Thoracic aorta (tissue), 2 donors: Measurements from ENCODE around the gene SCRN3. TPM values are rescaled to one million over a fixed set of nuclear protein-coding genes. Genes with fewer than 3 reads are reported as not detected.
"Not testable (repeated sequence)": the region's sequence is repeated elsewhere in the genome, so short reads cannot be mapped to it uniquely, and the experiment has no call there.

ENCODE experiments used
- ATAC-seq: fragments of 150-250 bp; one replicate; pipeline ENCODE4 v1.8.0; 2017; ENCODE audit warnings: low read depth; ENCODE audit not compliant: insufficient number of reproducible peaks, low FRiP score
- DNase-seq: peaks from one replicate; pipeline ENCODE4 v3.0.0-alpha.2; 2020; ENCODE audit warnings: low spot score
- H3K27ac ChIP-seq, 2 donors: fragments of 200-600 bp; sonication (generic); 1 replicate in 1 of 2; 2 replicates in 1 of 2; pipeline ENCODE4 v1.5.1; 2016; ENCODE audit warnings: mild to moderate bottlenecking in 2 of 2, moderate library complexity in 2 of 2
- H3K27me3 ChIP-seq: fragments of 200-600 bp; sonication (generic); replicated peaks from 2 replicates; pipeline ENCODE4 v1.6.0; 2016; ENCODE audit warnings: mild to moderate bottlenecking; ENCODE audit not compliant: insufficient read depth
- H3K36me3 ChIP-seq: fragments of 200-600 bp; sonication (generic); one replicate; pipeline ENCODE4 v1.5.1; 2016
- H3K4me1 ChIP-seq, 2 donors: fragments of 200-600 bp; sonication (generic); 1 replicate in 1 of 2; 2 replicates in 1 of 2; pipeline versions ENCODE4 v1.5.1 to v1.6.0; 2016; ENCODE audit warnings: low read depth in 2 of 2, mild to moderate bottlenecking in 1 of 2; ENCODE audit not compliant: control insufficient read depth in 1 of 2
- H3K4me3 ChIP-seq: fragments of 200-600 bp; sonication (generic); 2 replicates; pipeline ENCODE4 v1.5.1; 2016; ENCODE audit warnings: mild to moderate bottlenecking
- H3K9me3 ChIP-seq: fragments of 200-600 bp; sonication (generic); 2 replicates; pipeline ENCODE4 v1.5.1; 2016
- total RNA-seq, 2 donors: library from RNA; depleted of rRNA; stranded (reverse); fragments of >200 nt; gene quantifications; one replicate each; pipeline versions ENCODE4 v1.1.0 to v1.2.3, GENCODE V29; 2016
- TF ChIP-seq, protein P1 (sequence below): fragments of 200-600 bp; sonication (generic); IDR thresholded peaks from one replicate; pipeline ENCODE4 v1.5.1; 2019; ENCODE audit warnings: antibody characterized with exemption

Gene SCRN3
- total RNA-seq, 2 donors from 2014 or later, result 10.6 to 25.0 TPM

DNA sequence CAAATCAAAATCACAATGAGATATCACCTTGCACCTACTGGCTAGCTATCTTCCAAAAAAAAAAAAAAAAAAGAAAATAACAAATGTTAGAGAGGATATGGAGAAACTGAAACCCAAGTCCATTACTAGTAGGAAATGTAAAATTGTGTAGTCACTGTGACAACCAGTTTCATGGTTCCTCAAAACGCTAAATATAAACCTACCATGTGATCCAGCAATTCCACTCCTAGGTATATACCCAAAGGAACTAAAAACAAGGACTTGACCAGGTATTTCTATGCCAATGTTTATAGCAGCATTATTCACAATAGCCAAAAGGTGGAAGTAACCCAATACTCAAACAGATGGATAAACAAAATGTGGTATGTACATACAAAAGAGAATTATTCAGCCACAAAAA, 11.7 kb upstream of the SCRN3 start:
- no peaks in the 10 kb centered on the region for H3K4me1 ChIP-seq
- peaks cover 25% of the 10 kb centered on the region for H3K36me3 ChIP-seq
- H3K27ac ChIP-seq, result no peak overlapping the region
- ATAC-seq (no peak), DNase-seq (no peak)
- H3K9me3 ChIP-seq, result no peaks in the 10 kb centered on the region
- no peaks in the 10 kb centered on the region for H3K27me3 ChIP-seq
- TF ChIP-seq, protein P1, sequence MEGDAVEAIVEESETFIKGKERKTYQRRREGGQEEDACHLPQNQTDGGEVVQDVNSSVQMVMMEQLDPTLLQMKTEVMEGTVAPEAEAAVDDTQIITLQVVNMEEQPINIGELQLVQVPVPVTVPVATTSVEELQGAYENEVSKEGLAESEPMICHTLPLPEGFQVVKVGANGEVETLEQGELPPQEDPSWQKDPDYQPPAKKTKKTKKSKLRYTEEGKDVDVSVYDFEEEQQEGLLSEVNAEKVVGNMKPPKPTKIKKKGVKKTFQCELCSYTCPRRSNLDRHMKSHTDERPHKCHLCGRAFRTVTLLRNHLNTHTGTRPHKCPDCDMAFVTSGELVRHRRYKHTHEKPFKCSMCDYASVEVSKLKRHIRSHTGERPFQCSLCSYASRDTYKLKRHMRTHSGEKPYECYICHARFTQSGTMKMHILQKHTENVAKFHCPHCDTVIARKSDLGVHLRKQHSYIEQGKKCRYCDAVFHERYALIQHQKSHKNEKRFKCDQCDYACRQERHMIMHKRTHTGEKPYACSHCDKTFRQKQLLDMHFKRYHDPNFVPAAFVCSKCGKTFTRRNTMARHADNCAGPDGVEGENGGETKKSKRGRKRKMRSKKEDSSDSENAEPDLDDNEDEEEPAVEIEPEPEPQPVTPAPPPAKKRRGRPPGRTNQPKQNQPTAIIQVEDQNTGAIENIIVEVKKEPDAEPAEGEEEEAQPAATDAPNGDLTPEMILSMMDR, result no peak
- H3K4me3 ChIP-seq, result no peak overlapping the region

DNA sequence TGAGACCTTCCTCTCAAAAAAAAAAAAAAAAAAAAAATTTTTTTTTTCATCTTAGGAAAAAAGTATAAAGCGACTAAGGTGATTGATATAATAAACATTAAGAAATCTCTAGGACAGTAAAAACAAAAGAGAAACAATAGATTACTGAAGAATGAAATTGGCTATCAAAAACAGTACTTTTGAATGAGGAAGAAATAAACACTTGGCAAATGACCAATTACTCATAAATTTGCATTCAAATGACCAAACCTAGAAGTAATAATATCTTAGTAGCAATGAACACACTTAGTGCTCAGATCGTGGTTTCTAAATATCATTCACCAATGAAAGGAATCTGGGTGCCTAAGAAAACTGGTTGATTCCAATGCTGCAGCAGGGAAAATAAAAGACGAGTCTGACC, 10.3 kb upstream of the SCRN3 start:
- DNase-seq, result no peak
- Histone ChIP-seq H3K36me3 (peaks cover 15% of the 10 kb centered on the region), H3K9me3 (no peaks in the 10 kb centered on the region), H3K27ac (no peak overlapping the region), H3K4me1 (no peaks in the 10 kb centered on the region), H3K4me3 (no peak overlapping the region), H3K27me3 (no peaks in the 10 kb centered on the region)
- no peak for ATAC-seq
- TF ChIP-seq, protein P1, result no peak

DNA sequence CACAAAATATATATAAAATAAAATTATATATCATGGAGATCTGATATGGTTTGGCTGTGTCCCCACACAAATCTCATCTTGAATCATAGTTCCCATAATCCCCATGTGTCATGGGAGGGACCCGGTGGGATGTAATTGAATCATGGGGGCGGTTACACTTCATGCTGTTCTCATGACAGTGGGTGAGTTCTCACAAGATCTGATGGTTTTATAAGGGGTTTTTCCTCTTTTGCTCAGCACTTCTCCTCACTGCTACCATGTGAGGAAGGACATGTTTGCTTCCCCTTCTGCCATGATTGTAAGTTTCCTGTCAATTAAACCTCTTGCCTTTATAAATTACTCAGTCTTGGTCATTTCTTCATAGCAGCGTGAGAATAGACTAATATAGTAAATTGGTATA, 6.8 kb upstream of the SCRN3 start:
- Histone ChIP-seq H3K36me3 (peaks cover 11% of the 10 kb centered on the region), H3K4me1 (peaks cover 7 to 14% of the 10 kb centered on the region in 2 donors)
- not testable (repeated sequence) for DNase-seq, ATAC-seq, H3K27me3 ChIP-seq, H3K9me3 ChIP-seq, H3K4me3 ChIP-seq, H3K27ac ChIP-seq

DNA sequence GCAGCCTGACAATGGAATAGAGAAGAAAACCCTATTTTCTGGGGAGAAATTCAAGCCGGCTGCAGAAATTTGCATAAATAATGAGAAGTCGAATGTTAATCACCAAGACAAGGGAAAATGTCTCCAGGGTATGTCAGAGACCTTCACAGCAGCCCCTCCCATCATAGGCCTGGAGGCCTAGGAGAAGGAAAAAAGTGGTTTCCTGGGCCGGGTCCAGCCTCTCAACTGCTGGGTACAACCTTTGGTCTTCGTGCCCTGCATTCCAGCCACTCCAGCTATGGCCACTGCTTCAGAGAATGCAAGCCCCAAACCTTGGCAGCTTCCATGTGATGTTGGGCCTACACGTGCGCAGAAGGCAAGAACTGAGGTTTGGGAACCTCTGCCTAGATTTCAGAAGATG, 6.0 kb upstream of the SCRN3 start:
- H3K9me3 ChIP-seq, result no peaks in the 10 kb centered on the region
- peaks cover 15 to 23% of the 10 kb centered on the region in 2 donors for H3K4me1 ChIP-seq
- TF ChIP-seq, protein P1, result no peak
- no peak for DNase-seq
- H3K27ac ChIP-seq, result no peak overlapping the region
- no peak overlapping the region for H3K4me3 ChIP-seq
- no peaks in the 10 kb centered on the region for H3K27me3 ChIP-seq
- H3K36me3 ChIP-seq, result peaks cover 8% of the 10 kb centered on the region
- ATAC-seq, result no peak

DNA sequence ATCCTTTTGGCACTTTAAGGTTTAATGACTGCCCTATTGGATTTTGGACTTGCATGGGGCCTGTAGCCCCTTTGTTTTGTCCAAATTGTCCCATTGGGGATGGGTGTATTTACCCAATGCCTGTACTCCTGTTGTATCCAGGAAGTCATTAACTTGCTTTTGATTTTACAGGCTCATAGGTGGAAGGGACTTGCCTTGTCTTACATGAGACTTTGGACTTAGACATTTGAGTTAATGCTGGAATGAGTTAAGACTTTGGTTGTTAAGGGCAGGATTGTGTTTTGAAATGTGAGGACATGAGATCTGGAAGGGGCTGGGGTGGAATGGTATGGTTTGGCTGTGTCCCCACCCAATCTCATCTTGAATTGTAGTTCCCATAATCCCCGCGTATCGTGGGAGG, 5.2 kb upstream of the SCRN3 start:
- not testable (repeated sequence) for H3K9me3 ChIP-seq, H3K27me3 ChIP-seq, ATAC-seq, H3K4me3 ChIP-seq, H3K36me3 ChIP-seq, DNase-seq, H3K27ac ChIP-seq
- peaks cover 16 to 26% of the 10 kb centered on the region in 2 donors for H3K4me1 ChIP-seq

DNA sequence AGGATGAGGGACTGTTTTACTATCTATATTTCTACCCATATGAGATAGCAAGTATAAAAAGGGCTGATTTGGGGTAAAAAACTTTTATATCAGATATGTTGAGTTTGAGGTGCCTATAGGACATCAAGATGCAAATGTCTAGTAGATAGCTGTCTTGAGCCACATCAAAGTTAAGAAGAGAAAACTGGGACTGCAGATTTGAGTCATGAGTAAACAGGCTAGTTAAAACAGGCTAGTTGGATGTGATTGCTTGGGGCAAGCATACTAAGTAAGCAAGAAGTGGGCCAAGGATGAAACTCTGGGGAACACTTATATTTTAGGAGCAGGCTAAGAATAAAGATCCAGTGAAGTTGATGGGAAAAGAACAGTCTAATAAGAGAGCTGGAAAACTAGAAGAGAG, 2.8 kb upstream of the SCRN3 start:
- Histone ChIP-seq H3K4me1 (peaks cover 22 to 34% of the 10 kb centered on the region in 2 donors), H3K4me3 (no peak overlapping the region), H3K9me3 (no peaks in the 10 kb centered on the region), H3K36me3 (no peaks in the 10 kb centered on the region), H3K27me3 (no peaks in the 10 kb centered on the region), H3K27ac (no peak overlapping the region)
- TF ChIP-seq, protein P1, result no peak
- ATAC-seq (no peak), DNase-seq (no peak)
